HepG2 (cell line): Measurements from ENCODE around the gene HIPK2. TPM values are rescaled to one million over a fixed set of nuclear protein-coding genes. Genes with fewer than 3 reads are reported as not detected.

Experiments
- ATAC-seq: fragments of 200-7000 bp; cut with Tn5 transposase; 3 replicates; pipeline ENCODE4 v1.9.1; 2020; ENCODE audit warnings: mild to moderate bottlenecking, moderate library complexity
- BruUV-seq: library from RNA; stranded (reverse); fragments of 400-500 nt; replicated peaks from 2 replicates; lab custom pipeline; 2021; lab: Mats Ljungman, UMichigan
- CTCF ChIA-PET: fragments of 300-600 bp; formaldehyde crosslinking; extraction: SDS; loops from one replicate; lab custom pipeline; 2021; ENCODE audit warnings: low total read pairs, inconsistent platforms, low intra/inter-chr PET ratio; lab: Yijun Ruan, JAX
- POLR2A ChIA-PET: fragments of 350-600 bp; sonication (Branson Sonifier 250); formaldehyde crosslinking; loops from one replicate; lab custom pipeline; 2020; ENCODE audit warnings: antibody characterized with exemption, inconsistent platforms; lab: Yijun Ruan, JAX
- DNase-seq: peaks from one replicate; pipeline ENCODE4 v3.0.0-alpha.2; 2015; ENCODE audit warnings: low spot score
- FAIRE-seq: peaks from 3 replicates; lab custom pipeline; 2011; peaks lifted over from hg19 to GRCh38; lab: Jason Lieb, UNC
- H2AFZ ChIP-seq: one replicate; pipeline ENCODE4 v1.6.1; 2011; ENCODE audit warnings: low read length, inconsistent platforms
- H3K27ac ChIP-seq: fragments of 300-600 bp; 3 replicates; pipeline ENCODE4 v1.8.0; 2011; ENCODE audit warnings: mixed run types, mild to moderate bottlenecking, mixed read lengths, low read length, inconsistent platforms; ENCODE audit not compliant: insufficient read depth; ENCODE audit errors: extremely low read length
- H3K27me3 ChIP-seq, 2 experiments: fragments of 200-600 bp in 1 of 2; 2 replicates in 1 of 2; 3 replicates in 1 of 2; pipeline versions ENCODE4 v1.6.0 to v1.8.0; 2011; ENCODE audit warnings: low read length in 2 of 2, mild to moderate bottlenecking in 2 of 2, moderate library complexity in 2 of 2, inconsistent platforms in 1 of 2; ENCODE audit not compliant: insufficient read depth in 2 of 2, control insufficient read depth in 1 of 2
- H3K36me3 ChIP-seq, 2 experiments: fragments of 200-600 bp in 1 of 2; replicated peaks in 1 of 2; 2 replicates in 1 of 2; 3 replicates in 1 of 2; pipeline versions ENCODE4 v1.5.1 to v1.8.0; 2011; ENCODE audit warnings: low read length in 2 of 2, inconsistent platforms in 1 of 2; ENCODE audit not compliant: insufficient read depth in 2 of 2, control insufficient read depth in 1 of 2
- H3K4me1 ChIP-seq: 2 replicates; pipeline ENCODE4 v1.5.1; 2012; ENCODE audit warnings: low read length, inconsistent platforms; ENCODE audit not compliant: insufficient read depth
- H3K4me2 ChIP-seq: 2 replicates; pipeline ENCODE4 v1.6.0; 2011; ENCODE audit warnings: low read depth, low read length, inconsistent platforms
- H3K4me3 ChIP-seq, 3 experiments: fragments of 200-600 bp in 1 of 3; sonication (generic), shearing (Covaris generic) in 1 of 3; replicated peaks in 1 of 3; 2 replicates each; pipeline ENCODE4 v1.5.1; 2011 to 2016; ENCODE audit warnings: low read length in 3 of 3, inconsistent platforms in 2 of 3, low read depth in 2 of 3, mild to moderate bottlenecking in 2 of 3, control low read depth in 1 of 3, mixed read lengths in 1 of 3; ENCODE audit not compliant: insufficient read depth in 1 of 3
- H3K79me2 ChIP-seq: one replicate; pipeline ENCODE4 v1.6.1; 2011; ENCODE audit warnings: low read length, inconsistent platforms; ENCODE audit not compliant: insufficient read depth
- H3K9ac ChIP-seq: 2 replicates; pipeline ENCODE4 v1.6.0; 2011; ENCODE audit warnings: mild to moderate bottlenecking, low read depth, low read length, inconsistent platforms; ENCODE audit not compliant: insufficient read depth
- H3K9me3 ChIP-seq: 2 replicates; pipeline ENCODE4 v1.5.1; 2012; ENCODE audit warnings: mild to moderate bottlenecking, low read length
- H4K20me1 ChIP-seq: 2 replicates; pipeline ENCODE4 v1.6.0; 2011; ENCODE audit warnings: inconsistent platforms, mild to moderate bottlenecking, low read length, moderate library complexity; ENCODE audit not compliant: insufficient read depth
- ATF7 ChIP-seq, 2 experiments: fragments of 450-650 bp in 1 of 2; sonication (generic) in 1 of 2; formaldehyde crosslinking in 1 of 2; IDR thresholded peaks; 2 replicates each; pipeline versions ENCODE4 v1.4.0 to v1.6.1; 2016 to 2020; ENCODE audit warnings: antibody characterized with exemption in 1 of 2, mild to moderate bottlenecking in 1 of 2, missing genetic modification reagents in 1 of 2
- HNF4A ChIP-seq: sonication (generic); formaldehyde crosslinking; IDR thresholded peaks from 2 replicates; pipeline ENCODE4 v1.4.0; 2020; ENCODE audit warnings: missing genetic modification reagents
- HNRNPUL1 ChIP-seq: fragments of 200-400 bp; formaldehyde crosslinking; IDR thresholded peaks from 2 replicates; pipeline ENCODE4 v1.6.1; 2017; ENCODE audit warnings: low read depth, mild to moderate bottlenecking, low read length, moderate library complexity
- SMYD3 ChIP-seq: sonication (generic); formaldehyde crosslinking; IDR thresholded peaks from 2 replicates; pipeline ENCODE4 v1.8.1; 2023; ENCODE audit warnings: mild to moderate bottlenecking, missing genetic modification reagents
- YY1 ChIP-seq: IDR thresholded peaks from 2 replicates; pipeline ENCODE4 v1.6.1; 2011; ENCODE audit warnings: low read length, low read depth, moderate library complexity, mild to moderate bottlenecking; ENCODE audit not compliant: insufficient read depth, insufficient replicate concordance
- WGBS: methylation state at CpG from one replicate; pipeline ENCODE4 v1.1.6; 2017; ENCODE audit warnings: low lambda C conversion rate; 5-methylcytosine and 5-hydroxymethylcytosine counted together
- in situ Hi-C: cut with HindIII; loops from 2 replicates; pipeline ENCODE4 v1.10.0; 2017; ENCODE audit warnings: low pct_unique_long_range_greater_than_20kb; ENCODE audit not compliant: extremely low pct_ligation_motif_present
- intact Hi-C: fragments of 100-400 bp; cut with micrococcal nuclease; formaldehyde crosslinking; loops from one replicate; pipeline ENCODE4 v1.10.0; 2022; ENCODE audit not compliant: unreplicated experiment
- polyA plus RNA-seq, 8 experiments: library from polyadenylated mRNA; depleted of rRNA in 3 of 8; stranded (reverse) in 7 of 8; unstranded in 1 of 8; fragments of >200 nt; fragmentation: Illumina TruSeq in 4 of 8; extraction: Trizol in 4 of 8; gene quantifications; 2 replicates each; pipeline versions ENCODE4 v1.2.1 to v1.2.3, GENCODE V29; 2011 to 2016; ENCODE audit warnings: low read depth in 4 of 8, missing spikeins in 1 of 8, mixed read lengths in 1 of 8; ENCODE audit not compliant: insufficient read depth in 1 of 8
- total RNA-seq, 5 experiments: library from RNA; depleted of rRNA; stranded (reverse); fragments of >200 nt; fragmentation: Illumina TruSeq; extraction: Trizol; gene quantifications; 2 replicates each; pipeline ENCODE4 v1.2.3, GENCODE V29; 2016; ENCODE audit warnings: low read depth in 1 of 5
- TF ChIP-seq, protein P1 (sequence below): sonication (generic); formaldehyde crosslinking; IDR thresholded peaks from 2 replicates; pipeline ENCODE4 v1.8.1; 2023; ENCODE audit warnings: mild to moderate bottlenecking, missing genetic modification reagents
- TF ChIP-seq, protein P2 (sequence below): sonication (generic); formaldehyde crosslinking; IDR thresholded peaks from 2 replicates; pipeline ENCODE4 v1.4.0; 2020; ENCODE audit warnings: mild to moderate bottlenecking, missing genetic modification reagents, borderline replicate concordance
- TF ChIP-seq, protein P3 (sequence below): sonication (generic); formaldehyde crosslinking; IDR thresholded peaks from 2 replicates; pipeline ENCODE4 v1.8.0; 2022; ENCODE audit warnings: missing genetic modification reagents, mild to moderate bottlenecking, borderline replicate concordance

Gene HIPK2
- total and polyA plus RNA-seq, 2 of the 13 experiments (the other 11 are each of a cell fraction or from before 2014, with no cell fraction given), result 14.4 to 20.2 TPM

DNA sequence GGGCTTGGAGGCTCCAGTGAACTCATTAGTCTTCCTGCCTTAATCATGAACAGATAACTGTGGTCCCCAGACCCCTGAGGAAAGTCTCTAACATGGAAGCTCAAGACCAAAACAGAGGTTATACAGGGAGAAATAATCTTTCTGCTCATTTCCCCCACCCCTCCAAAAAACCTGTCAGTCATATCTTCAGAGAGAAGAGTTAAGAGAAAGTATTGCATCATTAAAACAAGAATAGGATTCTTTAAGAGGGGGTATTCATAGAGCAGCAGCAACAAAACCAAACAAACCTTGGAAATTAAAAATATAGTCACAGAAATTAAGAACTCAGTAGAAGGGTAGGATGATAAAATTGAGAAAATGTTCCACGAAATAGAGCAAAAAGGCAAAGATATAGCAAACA, 246.7 kb downstream of the HIPK2 start:
- no peak overlapping the region for H3K27ac ChIP-seq
- H3K79me2 ChIP-seq, result no peaks in the 10 kb centered on the region
- intact Hi-C loops (no loop called here), in situ Hi-C loops (no loop called here)
- 2% methylated on average over 1 of the region's 1 CpG for WGBS
- ChIA-PET POLR2A (no interaction called here), CTCF (no interaction called here)
- peaks cover 0 to 49% of the 10 kb centered on the region in 2 experiments; a peak in 3 of 5 replicates for H3K27me3 ChIP-seq
- no TSS peak for BruUV-seq
- no peaks in the 10 kb centered on the region for H3K36me3 ChIP-seq
- H3K9me3 ChIP-seq, result no peaks in the 10 kb centered on the region
- no peak overlapping the region for H3K4me2 ChIP-seq
- H3K4me3 ChIP-seq, result no peak overlapping the region
- H3K9ac ChIP-seq, result no peak overlapping the region
- TF ChIP-seq ATF7 (IDR thresholded peaks at IDR 0.05), result peak; percentile 49; the same call in 1 of the 2 replicates
- TF ChIP-seq ATF7 (CRISPR knock-in tag; IDR thresholded peaks at IDR 0.05), result no peak
- no peak for TF ChIP-seq SMYD3
- TF ChIP-seq, protein P1, sequence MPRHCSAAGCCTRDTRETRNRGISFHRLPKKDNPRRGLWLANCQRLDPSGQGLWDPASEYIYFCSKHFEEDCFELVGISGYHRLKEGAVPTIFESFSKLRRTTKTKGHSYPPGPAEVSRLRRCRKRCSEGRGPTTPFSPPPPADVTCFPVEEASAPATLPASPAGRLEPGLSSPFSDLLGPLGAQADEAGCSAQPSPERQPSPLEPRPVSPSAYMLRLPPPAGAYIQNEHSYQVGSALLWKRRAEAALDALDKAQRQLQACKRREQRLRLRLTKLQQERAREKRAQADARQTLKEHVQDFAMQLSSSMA (CRISPR knock-in tag), result no peak
- TF ChIP-seq HNRNPUL1, result no peak
- H3K4me1 ChIP-seq, result no peaks in the 10 kb centered on the region
- H2AFZ ChIP-seq, result no peak overlapping the region
- FAIRE-seq (no peak), ATAC-seq (no peak), DNase-seq (no peak)
- no peaks in the 10 kb centered on the region for H4K20me1 ChIP-seq

DNA sequence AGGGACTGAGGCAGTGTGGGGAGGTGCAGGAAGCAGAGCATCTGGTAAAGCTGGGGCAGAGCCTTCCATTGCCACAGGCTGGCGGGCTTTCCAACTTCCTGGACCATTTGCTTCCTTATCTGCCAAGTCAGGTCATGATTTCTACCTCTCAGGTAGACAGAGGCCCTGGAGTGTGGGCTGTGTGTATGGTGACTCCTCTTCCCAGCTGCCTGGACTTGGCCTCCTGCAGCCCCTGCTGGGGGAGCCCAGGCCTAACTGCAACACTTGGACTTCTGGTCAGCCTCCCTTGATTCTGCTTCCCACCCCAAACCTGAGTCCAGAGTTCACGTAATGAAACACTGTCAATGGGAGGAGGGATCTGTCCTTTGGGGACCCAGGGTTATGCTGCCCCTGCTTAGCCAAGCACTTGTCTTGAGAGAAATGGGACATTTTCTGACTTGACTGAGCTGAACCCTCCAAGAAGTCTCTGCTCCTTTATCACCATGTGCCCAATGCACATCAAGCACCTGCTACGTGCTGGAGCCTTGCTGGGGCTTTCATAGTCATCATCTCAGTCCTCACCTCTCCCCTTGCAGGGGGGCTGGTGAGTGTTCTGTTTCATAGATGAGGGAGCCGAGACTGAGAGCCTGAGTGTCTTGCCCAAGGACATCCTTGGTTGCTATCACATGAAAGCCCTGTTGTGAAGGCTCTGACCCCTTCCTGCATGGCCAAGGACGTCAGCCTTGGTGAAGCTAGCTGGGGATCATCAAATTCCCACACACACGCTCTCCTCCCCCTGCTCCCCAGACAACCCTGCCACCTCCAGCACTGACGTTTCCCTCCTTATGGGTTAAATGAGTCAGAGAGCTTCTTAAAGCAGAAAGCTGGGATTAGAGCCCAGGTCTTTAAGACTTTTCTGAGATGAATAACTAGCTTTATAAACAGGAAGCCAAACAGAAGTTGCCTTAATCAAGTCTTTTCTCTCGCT, 250.9 kb downstream of the HIPK2 start:
- intact Hi-C loops, result no loop called here
- peaks cover 5% of the 10 kb centered on the region; the same call in 1 of the 2 replicates for H3K4me1 ChIP-seq
- H3K9ac ChIP-seq, result no peak overlapping the region
- in situ Hi-C loops, result no loop called here
- FAIRE-seq (no peak), DNase-seq (no peak), ATAC-seq (peak; percentile 53)
- H3K27me3 ChIP-seq, result peaks cover 0 to 49% of the 10 kb centered on the region in 2 experiments; a peak in 4 of 5 replicates
- no peaks in the 10 kb centered on the region for H3K36me3 ChIP-seq
- H3K27ac ChIP-seq, result no peak overlapping the region
- ChIA-PET POLR2A (no interaction called here), CTCF (no interaction called here)
- no TSS peak for BruUV-seq
- no peaks in the 10 kb centered on the region for H3K9me3 ChIP-seq
- WGBS, result 29% methylated on average over 8 of the region's 8 CpGs
- H3K4me2 ChIP-seq, result no peak overlapping the region
- no peak overlapping the region for H3K4me3 ChIP-seq
- H4K20me1 ChIP-seq, result no peaks in the 10 kb centered on the region; the same call in 1 of the 2 replicates
- H3K79me2 ChIP-seq, result no peaks in the 10 kb centered on the region
- H2AFZ ChIP-seq, result no peak overlapping the region
- TF ChIP-seq, protein P2, sequence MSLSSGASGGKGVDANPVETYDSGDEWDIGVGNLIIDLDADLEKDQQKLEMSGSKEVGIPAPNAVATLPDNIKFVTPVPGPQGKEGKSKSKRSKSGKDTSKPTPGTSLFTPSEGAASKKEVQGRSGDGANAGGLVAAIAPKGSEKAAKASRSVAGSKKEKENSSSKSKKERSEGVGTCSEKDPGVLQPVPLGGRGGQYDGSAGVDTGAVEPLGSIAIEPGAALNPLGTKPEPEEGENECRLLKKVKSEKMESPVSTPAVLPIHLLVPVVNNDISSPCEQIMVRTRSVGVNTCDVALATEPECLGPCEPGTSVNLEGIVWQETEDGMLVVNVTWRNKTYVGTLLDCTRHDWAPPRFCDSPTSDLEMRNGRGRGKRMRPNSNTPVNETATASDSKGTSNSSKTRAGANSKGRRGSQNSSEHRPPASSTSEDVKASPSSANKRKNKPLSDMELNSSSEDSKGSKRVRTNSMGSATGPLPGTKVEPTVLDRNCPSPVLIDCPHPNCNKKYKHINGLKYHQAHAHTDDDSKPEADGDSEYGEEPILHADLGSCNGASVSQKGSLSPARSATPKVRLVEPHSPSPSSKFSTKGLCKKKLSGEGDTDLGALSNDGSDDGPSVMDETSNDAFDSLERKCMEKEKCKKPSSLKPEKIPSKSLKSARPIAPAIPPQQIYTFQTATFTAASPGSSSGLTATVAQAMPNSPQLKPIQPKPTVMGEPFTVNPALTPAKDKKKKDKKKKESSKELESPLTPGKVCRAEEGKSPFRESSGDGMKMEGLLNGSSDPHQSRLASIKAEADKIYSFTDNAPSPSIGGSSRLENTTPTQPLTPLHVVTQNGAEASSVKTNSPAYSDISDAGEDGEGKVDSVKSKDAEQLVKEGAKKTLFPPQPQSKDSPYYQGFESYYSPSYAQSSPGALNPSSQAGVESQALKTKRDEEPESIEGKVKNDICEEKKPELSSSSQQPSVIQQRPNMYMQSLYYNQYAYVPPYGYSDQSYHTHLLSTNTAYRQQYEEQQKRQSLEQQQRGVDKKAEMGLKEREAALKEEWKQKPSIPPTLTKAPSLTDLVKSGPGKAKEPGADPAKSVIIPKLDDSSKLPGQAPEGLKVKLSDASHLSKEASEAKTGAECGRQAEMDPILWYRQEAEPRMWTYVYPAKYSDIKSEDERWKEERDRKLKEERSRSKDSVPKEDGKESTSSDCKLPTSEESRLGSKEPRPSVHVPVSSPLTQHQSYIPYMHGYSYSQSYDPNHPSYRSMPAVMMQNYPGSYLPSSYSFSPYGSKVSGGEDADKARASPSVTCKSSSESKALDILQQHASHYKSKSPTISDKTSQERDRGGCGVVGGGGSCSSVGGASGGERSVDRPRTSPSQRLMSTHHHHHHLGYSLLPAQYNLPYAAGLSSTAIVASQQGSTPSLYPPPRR, result no peak
- TF ChIP-seq HNF4A (CRISPR knock-in tag) (peak; percentile 48), YY1 (no peak)
- TF ChIP-seq, protein P3, sequence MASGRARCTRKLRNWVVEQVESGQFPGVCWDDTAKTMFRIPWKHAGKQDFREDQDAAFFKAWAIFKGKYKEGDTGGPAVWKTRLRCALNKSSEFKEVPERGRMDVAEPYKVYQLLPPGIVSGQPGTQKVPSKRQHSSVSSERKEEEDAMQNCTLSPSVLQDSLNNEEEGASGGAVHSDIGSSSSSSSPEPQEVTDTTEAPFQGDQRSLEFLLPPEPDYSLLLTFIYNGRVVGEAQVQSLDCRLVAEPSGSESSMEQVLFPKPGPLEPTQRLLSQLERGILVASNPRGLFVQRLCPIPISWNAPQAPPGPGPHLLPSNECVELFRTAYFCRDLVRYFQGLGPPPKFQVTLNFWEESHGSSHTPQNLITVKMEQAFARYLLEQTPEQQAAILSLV (CRISPR knock-in tag), result no peak
